ENCODE results near the gene GTF2A2. TPM values are rescaled to one million over a fixed set of nuclear protein-coding genes. Genes with fewer than 3 reads are reported as not detected.
"Not testable (repeated sequence)": the region's sequence is repeated elsewhere in the genome, so short reads cannot be mapped to it uniquely, and the experiment has no call there.

Gene GTF2A2
- polyA plus RNA-seq, 3 donors: 126 to 166 (median 133) TPM

GRCh38 chr15:59644756-59645155, 12.6 kb downstream of the GTF2A2 start:
- intact Hi-C loops (cut with micrococcal nuclease): no loop called here
- no peaks in the 10 kb centered on the region for H3K4me1 ChIP-seq (ENCODE audit: control insufficient read depth in 1 of 2, insufficient read depth in 2 of 2, low read length in 2 of 2)
- peak overlapping the region in 2 of 7 donors; percentile 0 to 17 for H3K27ac Mint-ChIP-seq

GRCh38 chr15:59642351-59642750, 15.0 kb downstream of the GTF2A2 start:
- H3K9ac ChIP-seq (ENCODE audit: insufficient read depth, low read length, poor library complexity, severe bottlenecking): no peak overlapping the region
- no peak overlapping the region for H3K4me3 ChIP-seq (replicated peaks in 1 of 3; ENCODE audit: low read depth in 2 of 3, low read length in 3 of 3)
- peaks cover 7% of the 10 kb centered on the region for H3K79me2 ChIP-seq (ENCODE audit: insufficient read depth, low read length)
- DNase-seq: no peak
- H3K4me3 Mint-ChIP-seq: no peak overlapping the region
- peak; percentile 33 for TF ChIP-seq CTCF (IDR thresholded peaks at IDR 0.05)
- peaks cover 54 to 73% of the 10 kb centered on the region in 2 donors for H3K36me3 Mint-ChIP-seq
- intact Hi-C loops (cut with micrococcal nuclease): no loop called here
- no peaks in the 10 kb centered on the region for H3K9me3 ChIP-seq (replicated peaks in 1 of 2; ENCODE audit: control insufficient read depth in 1 of 2, insufficient read depth in 1 of 2, low read length in 2 of 2)
- no peaks in the 10 kb centered on the region for H3K27me3 Mint-ChIP-seq (ENCODE audit: low read depth in 3 of 3)
- no peaks in the 10 kb centered on the region for H3K4me1 Mint-ChIP-seq
- peaks cover 5% of the 10 kb centered on the region for H4K20me1 ChIP-seq (ENCODE audit: insufficient read depth, low read length)
- WGBS (ENCODE audit: insufficient coverage): no CpG with 5 or more reads among the region's 2 CpGs
- no peaks in the 10 kb centered on the region for H3K9me3 Mint-ChIP-seq
- H2AFZ ChIP-seq (ENCODE audit: insufficient read depth, low read depth, low read length, poor library complexity, severe bottlenecking): no peak overlapping the region
- H3K27ac ChIP-seq (ENCODE audit: low read depth in 1 of 2, low read length in 2 of 2): no peak overlapping the region
- H3K4me2 ChIP-seq (replicated peaks; ENCODE audit: extremely low read depth, low read length, poor library complexity, severe bottlenecking): no peak overlapping the region
- peaks cover 70 to 91% of the 10 kb centered on the region in 2 donors for H3K36me3 ChIP-seq (replicated peaks in 1 of 2; ENCODE audit: control insufficient read depth in 1 of 2, insufficient read depth in 2 of 2, low read length in 2 of 2)
- no peaks in the 10 kb centered on the region for H3K4me1 ChIP-seq (ENCODE audit: control insufficient read depth in 1 of 2, insufficient read depth in 2 of 2, low read length in 2 of 2)
- H3K27me3 ChIP-seq (ENCODE audit: control insufficient read depth in 2 of 2, insufficient read depth in 2 of 2, low read length in 2 of 2): no peaks in the 10 kb centered on the region
- H3K27ac Mint-ChIP-seq: no peak overlapping the region

More at GRCh38 chr15:59644756-59645155, 12.6 kb downstream of the GTF2A2 start:
- Mint-ChIP-seq H3K9me3 (no peaks in the 10 kb centered on the region), H3K4me3 (no peak overlapping the region), H3K27me3 (ENCODE audit: low read depth in 3 of 3) (no peaks in the 10 kb centered on the region), H3K4me1 (no peaks in the 10 kb centered on the region), H3K36me3 (peaks cover 41 to 71% of the 10 kb centered on the region in 2 donors)
- H2AFZ ChIP-seq (ENCODE audit: insufficient read depth, low read depth, low read length, poor library complexity, severe bottlenecking): no peak overlapping the region
- no peaks in the 10 kb centered on the region for H3K27me3 ChIP-seq (ENCODE audit: control insufficient read depth in 2 of 2, insufficient read depth in 2 of 2, low read length in 2 of 2)
- peaks cover 7% of the 10 kb centered on the region for H4K20me1 ChIP-seq (ENCODE audit: insufficient read depth, low read length)
- no peak for TF ChIP-seq CTCF (IDR thresholded peaks at IDR 0.05)
- peaks cover 7% of the 10 kb centered on the region for H3K79me2 ChIP-seq (ENCODE audit: insufficient read depth, low read length)
- no peak for DNase-seq
- H3K9me3 ChIP-seq (replicated peaks in 1 of 2; ENCODE audit: control insufficient read depth in 1 of 2, insufficient read depth in 1 of 2, low read length in 2 of 2): no peaks in the 10 kb centered on the region
- no peak overlapping the region for H3K27ac ChIP-seq (ENCODE audit: low read depth in 1 of 2, low read length in 2 of 2)
- no peak overlapping the region for H3K4me3 ChIP-seq (replicated peaks in 1 of 3; ENCODE audit: low read depth in 2 of 3, low read length in 3 of 3)
- H3K4me2 ChIP-seq (replicated peaks; ENCODE audit: extremely low read depth, low read length, poor library complexity, severe bottlenecking): no peak overlapping the region
- no peak overlapping the region for H3K9ac ChIP-seq (ENCODE audit: insufficient read depth, low read length, poor library complexity, severe bottlenecking)
- H3K36me3 ChIP-seq (replicated peaks in 1 of 2; ENCODE audit: control insufficient read depth in 1 of 2, insufficient read depth in 2 of 2, low read length in 2 of 2): peaks cover 66 to 90% of the 10 kb centered on the region in 2 donors
- WGBS (ENCODE audit: insufficient coverage): 92% methylated on average over 4 of the region's 4 CpGs

- H3K4me1 Mint-ChIP-seq; H3K27me3 ChIP-seq (ENCODE audit: control insufficient read depth in 2 of 2, insufficient read depth in 2 of 2, low read length in 2 of 2); DNase-seq; H3K27ac ChIP-seq (ENCODE audit: low read depth in 1 of 2, low read length in 2 of 2); H3K9ac ChIP-seq (ENCODE audit: insufficient read depth, low read length, poor library complexity, severe bottlenecking); H3K27me3 Mint-ChIP-seq (ENCODE audit: low read depth in 3 of 3); H4K20me1 ChIP-seq (ENCODE audit: insufficient read depth, low read length); H3K4me3 ChIP-seq (replicated peaks in 1 of 3; ENCODE audit: low read depth in 2 of 3, low read length in 3 of 3); H3K4me3 Mint-ChIP-seq; H3K4me1 ChIP-seq (ENCODE audit: control insufficient read depth in 1 of 2, insufficient read depth in 2 of 2, low read length in 2 of 2); H3K9me3 Mint-ChIP-seq; intact Hi-C loops (cut with micrococcal nuclease); H2AFZ ChIP-seq (ENCODE audit: insufficient read depth, low read depth, low read length, poor library complexity, severe bottlenecking); H3K27ac Mint-ChIP-seq; H3K4me2 ChIP-seq (replicated peaks; ENCODE audit: extremely low read depth, low read length, poor library complexity, severe bottlenecking); H3K79me2 ChIP-seq (ENCODE audit: insufficient read depth, low read length); H3K9me3 ChIP-seq (replicated peaks in 1 of 2; ENCODE audit: control insufficient read depth in 1 of 2, insufficient read depth in 1 of 2, low read length in 2 of 2): not testable (repeated sequence)
- H3K36me3 Mint-ChIP-seq: peaks cover 49 to 55% of the 10 kb centered on the region in 2 donors
- WGBS (ENCODE audit: insufficient coverage): no CpG with 5 or more reads among the region's 2 CpGs
- H3K36me3 ChIP-seq (replicated peaks in 1 of 2; ENCODE audit: control insufficient read depth in 1 of 2, insufficient read depth in 2 of 2, low read length in 2 of 2): peaks cover 44 to 66% of the 10 kb centered on the region in 2 donors
Observed at GRCh38 chr15:59637507-59637906, 19.8 kb downstream of the GTF2A2 start.
